GM10847 (cell line): ENCODE measurements around the gene KRT33A.

Source experiments
- POLR2A ChIP-seq: IDR thresholded peaks from 2 replicates; pipeline ENCODE4 v1.6.1; 2011; ENCODE audit not compliant: insufficient read length; ENCODE audit errors: extremely low read depth

KRT33A gene

GRCh38 chr17:41324180-41325075 lies 26.2 kb downstream of the KRT33A start:
- no peak for TF ChIP-seq POLR2A

- TF ChIP-seq POLR2A = no peak
These were observed 27.4 kb downstream of the KRT33A start for GRCh38 chr17:41322903-41323895.

- no peak for TF ChIP-seq POLR2A
These were observed 28.3 kb downstream of the KRT33A start for GRCh38 chr17:41322094-41322902.

- no peak for TF ChIP-seq POLR2A
These were observed 32.4 kb downstream of the KRT33A start for GRCh38 chr17:41318231-41318630.

GRCh38 chr17:41315814-41316445 lies 34.7 kb downstream of the KRT33A start:
- TF ChIP-seq POLR2A = no peak

GRCh38 chr17:41315204-41315794 lies 35.3 kb downstream of the KRT33A start, which contains the start of gene KRTAP17-1:
Gene KRTAP17-1 (minus strand): TSS chr17:41315710. CDS start chr17:41315650, 60 bp downstream.
- no peak for TF ChIP-seq POLR2A

- no peak for TF ChIP-seq POLR2A
These were observed 39.5 kb downstream of the KRT33A start for GRCh38 chr17:41311111-41311510.

- TF ChIP-seq POLR2A = no peak
These were observed 41.7 kb downstream of the KRT33A start, which contains the start of gene KRTAP16-1 for GRCh38 chr17:41308918-41309359. Gene KRTAP16-1 (minus strand): TSS chr17:41309309. CDS start chr17:41309253, 56 bp downstream.

GRCh38 chr17:41308251-41308917 lies 42.2 kb downstream of the KRT33A start:
- TF ChIP-seq POLR2A = no peak

- TF ChIP-seq POLR2A = no peak
These were observed 43.0 kb downstream of the KRT33A start for GRCh38 chr17:41307647-41308046.

GRCh38 chr17:41304091-41304490 lies 46.5 kb downstream of the KRT33A start:
- TF ChIP-seq POLR2A = no peak

- no peak for TF ChIP-seq POLR2A
These were observed 47.6 kb downstream of the KRT33A start for GRCh38 chr17:41302981-41303380.
